GM12878 (cell line): Measurements from ENCODE around the gene EIF3B. TPM values are rescaled to one million over a fixed set of nuclear protein-coding genes. Genes with fewer than 3 reads are reported as not detected.
"Not testable (repeated sequence)": the region's sequence is repeated elsewhere in the genome, so short reads cannot be mapped to it uniquely, and the experiment has no call there.

ENCODE experiments used
- ATAC-seq: fragments of 200-7000 bp; cut with Tn5 transposase; 3 replicates; pipeline ENCODE4 v1.9.1; 2020; ENCODE audit warnings: mild to moderate bottlenecking, moderate library complexity
- BruUV-seq: library from RNA; stranded (reverse); fragments of 400-500 nt; replicated peaks from 2 replicates; lab custom pipeline; 2021; lab: Mats Ljungman, UMichigan
- CTCF ChIA-PET: fragments of 300-600 bp; sonication (Branson Sonifier 250); formaldehyde crosslinking; extraction: SDS; loops from one replicate; lab custom pipeline; 2021; ENCODE audit warnings: inconsistent platforms; lab: Yijun Ruan, JAX
- POLR2A ChIA-PET: fragments of 350-600 bp; formaldehyde crosslinking; extraction: SDS; loops from one replicate; lab custom pipeline; 2021; ENCODE audit warnings: inconsistent platforms; lab: Charles Lee
- RAD21 ChIA-PET: fragments of 300-600 bp; sonication (Branson Sonifier 250); formaldehyde crosslinking; loops from one replicate; lab custom pipeline; 2023; ENCODE audit warnings: antibody characterized with exemption; ENCODE audit not compliant: unreplicated experiment; lab: Charles Lee
- SMC1A ChIA-PET: fragments of 300-600 bp; sonication (Branson Sonifier 250); formaldehyde crosslinking; loops from one replicate; lab custom pipeline; 2023; ENCODE audit not compliant: unreplicated experiment, uncharacterized antibody; lab: Charles Lee
- DNase-seq: peaks from one replicate; pipeline ENCODE4 v3.0.0-alpha.2; 2011; ENCODE audit warnings: low read depth, low spot score
- FAIRE-seq: peaks from 3 replicates; lab custom pipeline; 2011; peaks lifted over from hg19 to GRCh38; lab: Jason Lieb, UNC
- H2AFZ ChIP-seq: 2 replicates; pipeline ENCODE4 v1.6.0; 2011; ENCODE audit warnings: low read depth, low read length, control low read depth; ENCODE audit not compliant: control insufficient read depth
- H3K27ac ChIP-seq: 2 replicates; pipeline ENCODE4 v1.5.1; 2011; ENCODE audit warnings: control low read depth; ENCODE audit not compliant: control insufficient read depth, insufficient read depth
- H3K27me3 ChIP-seq, 2 experiments: replicated peaks in 1 of 2; 2 replicates each; pipeline versions ENCODE4 v1.6.0 to v1.6.1; 2011; ENCODE audit warnings: low read length in 1 of 2; ENCODE audit not compliant: control insufficient read depth in 2 of 2, insufficient read depth in 2 of 2
- H3K36me3 ChIP-seq, 2 experiments: 2 replicates each; pipeline ENCODE4 v1.5.1; 2011; ENCODE audit warnings: low read length in 1 of 2; ENCODE audit not compliant: control insufficient read depth in 2 of 2, insufficient read depth in 2 of 2
- H3K4me1 ChIP-seq: 2 replicates; pipeline ENCODE4 v1.6.1; 2011; ENCODE audit warnings: mild to moderate bottlenecking, low read length, moderate library complexity, mixed read lengths; ENCODE audit not compliant: control insufficient read depth, insufficient read depth
- H3K4me2 ChIP-seq: 2 replicates; pipeline ENCODE4 v1.6.0; 2011; ENCODE audit warnings: control low read depth; ENCODE audit not compliant: control insufficient read depth, insufficient read depth
- H3K4me3 ChIP-seq: fragments of 200-600 bp; sonication (generic); 2 replicates; pipeline ENCODE4 v1.5.1; 2016
- H3K79me2 ChIP-seq: 2 replicates; pipeline ENCODE4 v1.6.0; 2011; ENCODE audit warnings: low read length; ENCODE audit not compliant: control insufficient read depth, insufficient read depth
- H3K9ac ChIP-seq: 2 replicates; pipeline ENCODE4 v1.8.0; 2011; ENCODE audit warnings: low read length, control low read depth, mixed read lengths; ENCODE audit not compliant: control insufficient read depth, insufficient read depth
- H3K9me3 ChIP-seq: replicated peaks from 3 replicates; pipeline ENCODE4 v1.5.1; 2011; ENCODE audit warnings: mild to moderate bottlenecking, low read length; ENCODE audit not compliant: control insufficient read depth, insufficient read depth
- H4K20me1 ChIP-seq: 2 replicates; pipeline ENCODE4 v1.6.0; 2011; ENCODE audit not compliant: control insufficient read depth, insufficient read depth
- CHD4 ChIP-seq: fragments of 200-600 bp; sonication (generic); IDR thresholded peaks from 2 replicates; pipeline ENCODE4 v1.6.1; 2016; ENCODE audit warnings: mild to moderate bottlenecking
- EED ChIP-seq: sonication (generic); IDR thresholded peaks from 2 replicates; pipeline ENCODE4 v1.6.1; 2016; ENCODE audit warnings: antibody characterized with exemption, low read depth
- NBN ChIP-seq: fragments of 450-650 bp; IDR thresholded peaks from 2 replicates; pipeline ENCODE4 v1.6.1; 2016
- NR2C1 ChIP-seq: fragments of 450-650 bp; IDR thresholded peaks from 2 replicates; pipeline ENCODE4 v1.6.1; 2017; ENCODE audit warnings: antibody characterized with exemption, mild to moderate bottlenecking, moderate library complexity
- RUNX3 ChIP-seq: IDR thresholded peaks from 2 replicates; pipeline ENCODE4 v1.6.1; 2012; ENCODE audit warnings: low read length, inconsistent platforms
- ZNF24 ChIP-seq: fragments of 450-650 bp; IDR thresholded peaks from 2 replicates; pipeline ENCODE4 v1.6.1; 2017; ENCODE audit warnings: antibody characterized with exemption, mild to moderate bottlenecking
- WGBS: methylation state at CpG from one replicate; pipeline ENCODE4 v1.1.6; 2016; ENCODE audit warnings: low lambda C conversion rate; ENCODE audit not compliant: insufficient replicate concordance, insufficient coverage; ENCODE audit errors: missing lambda C conversion rate; 5-methylcytosine and 5-hydroxymethylcytosine counted together
- in situ Hi-C: fragments of 300-500 bp; cut with MboI; formaldehyde crosslinking; loops from 9 replicates; pipeline ENCODE4 v1.14.3; 2018; ENCODE audit warnings: mixed read lengths
- intact Hi-C: fragments of 100-400 bp; cut with micrococcal nuclease; formaldehyde crosslinking; loops from one replicate; pipeline ENCODE4 v1.14.2; 2022; ENCODE audit not compliant: unreplicated experiment
- polyA plus RNA-seq, 11 experiments: library from polyadenylated mRNA; depleted of rRNA in 4 of 11; unstranded in 6 of 11; stranded (reverse) in 5 of 11; fragments of >200 nt; fragmentation: Nextera tagmentation in 4 of 11; fragmentation: Illumina TruSeq in 1 of 11; extraction: Ambion mirVana in 4 of 11; extraction: Trizol in 1 of 11; gene quantifications; 1 replicate in 1 of 11; 2 replicates in 10 of 11; pipeline versions ENCODE4 v1.2.1 to v1.2.3, GENCODE V29; 2011 to 2016; ENCODE audit warnings: inconsistent platforms in 2 of 11, missing spikeins in 2 of 11, low read depth in 1 of 11
- total RNA-seq, 4 experiments: library from RNA; depleted of rRNA in 3 of 4; stranded (reverse); fragments of >200 nt in 3 of 4; fragmentation: Illumina TruSeq in 1 of 4; extraction: Trizol in 1 of 4; gene quantifications; 2 replicates each; pipeline versions ENCODE4 v1.2.1 to v1.2.3, GENCODE V29; 2013 to 2021

The EIF3B gene
- total and polyA plus RNA-seq, 10 of the 15 experiments (the other 5 are each of a cell fraction or from before 2014, with no cell fraction given) = 17.6 to 275 (median 153) TPM

DNA sequence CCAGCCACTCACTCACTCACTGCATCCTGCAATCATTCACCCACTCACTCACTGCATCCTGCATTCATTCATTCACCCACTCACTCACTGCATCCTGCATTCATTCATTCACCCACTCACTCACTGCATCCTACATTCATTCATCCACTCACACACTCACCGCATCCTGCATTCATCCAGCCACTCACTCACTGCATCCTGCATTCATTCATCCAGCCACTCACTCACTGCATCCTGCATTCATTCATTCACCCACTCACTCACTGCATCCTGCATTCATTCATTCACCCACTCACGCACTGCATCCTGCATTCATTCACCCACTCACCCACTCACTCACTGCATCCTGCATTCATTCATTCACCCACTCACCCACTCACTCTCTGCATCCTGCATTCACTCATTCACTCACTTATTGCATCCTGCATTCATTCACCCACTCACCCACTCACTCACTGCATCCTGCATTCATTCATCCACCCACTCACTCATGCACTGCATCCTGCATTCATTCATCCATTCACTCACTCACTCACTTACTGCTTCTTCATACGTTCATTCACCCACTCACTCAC, 39.6 kb upstream of the EIF3B start:
- H2AFZ ChIP-seq = not testable (repeated sequence)
- TF ChIP-seq CHD4 (peak; percentile 75; the same call in 1 of the 2 replicates), NBN (peak; percentile 66; the same call in 1 of the 2 replicates)
- TF ChIP-seq, all 136 proteins: peak for 2; not testable (repeated sequence) for 134
- H3K27ac ChIP-seq, H3K9ac ChIP-seq, ATAC-seq, BruUV-seq, in situ Hi-C loops, DNase-seq, SMC1A ChIA-PET, FAIRE-seq, H3K27me3 ChIP-seq, H3K36me3 ChIP-seq, RAD21 ChIA-PET, H3K9me3 ChIP-seq, POLR2A ChIA-PET, CTCF ChIA-PET, H4K20me1 ChIP-seq: not testable (repeated sequence)
- Histone ChIP-seq H3K4me2 (peak overlapping the region; percentile 87; the same call in 1 of the 2 replicates), H3K79me2 (peaks cover 37% of the 10 kb centered on the region), H3K4me3 (peak overlapping the region; percentile 17; the same call in 1 of the 2 replicates), H3K4me1 (peaks cover 12% of the 10 kb centered on the region)
- 10% methylated on average over 3 of the region's 3 CpGs for WGBS
- intact Hi-C loops = loop anchor here (2.0 to 5.0 kb wide), 2 partner anchors 40 to 73 kb away; partner anchors contain the start of genes EIF3B, MRM2 and NUDT1

DNA sequence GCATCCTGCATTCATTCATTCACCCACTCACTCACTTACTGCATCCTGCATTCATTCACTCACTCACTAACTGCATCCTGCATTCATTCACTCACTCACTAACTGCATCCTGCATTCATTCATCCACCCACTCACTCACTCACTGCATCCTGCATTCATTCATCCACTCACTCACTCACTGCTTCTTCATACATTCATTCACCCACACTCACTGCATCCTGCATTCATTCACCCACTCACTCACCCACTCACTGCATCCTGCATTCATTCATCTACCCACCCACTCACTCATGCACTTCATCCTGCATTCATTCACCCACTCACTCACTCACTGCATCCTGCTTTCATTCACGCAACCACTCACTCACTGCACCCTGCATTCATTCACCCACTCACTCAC, 38.8 kb upstream of the EIF3B start:
- Histone ChIP-seq H3K36me3 (no peaks in the 10 kb centered on the region), H3K79me2 (peaks cover 30% of the 10 kb centered on the region), H3K9ac (no peak overlapping the region), H3K27me3 (no peaks in the 10 kb centered on the region), H3K9me3 (no peaks in the 10 kb centered on the region), H4K20me1 (no peaks in the 10 kb centered on the region), H3K4me1 (peaks cover 10% of the 10 kb centered on the region), H3K4me2 (no peak overlapping the region), H3K27ac (no peak overlapping the region), H3K4me3 (no peak overlapping the region), H2AFZ (no peak overlapping the region)
- DNase-seq (no peak), ATAC-seq (no peak), FAIRE-seq (no peak)
- intact Hi-C loops (loop anchor here (2.0 kb wide), 1 partner anchor 39 kb away; the partner anchor contains the start of gene EIF3B), in situ Hi-C loops (no loop called here)
- no TSS peak for BruUV-seq
- ChIA-PET CTCF (no interaction called here), RAD21 (no interaction called here), POLR2A (no interaction called here), SMC1A (no interaction called here)
- WGBS = 60% methylated on average over 1 of the region's 1 CpG
- TF ChIP-seq NR2C1 (no peak), RUNX3 (no peak), ZNF24 (peak; percentile 94), EED (no peak)
